ENCODE results near the gene ZNF175.
"Not testable (repeated sequence)": the region's sequence is repeated elsewhere in the genome, so short reads cannot be mapped to it uniquely, and the experiment has no call there.

Gene ZNF175

DNA sequence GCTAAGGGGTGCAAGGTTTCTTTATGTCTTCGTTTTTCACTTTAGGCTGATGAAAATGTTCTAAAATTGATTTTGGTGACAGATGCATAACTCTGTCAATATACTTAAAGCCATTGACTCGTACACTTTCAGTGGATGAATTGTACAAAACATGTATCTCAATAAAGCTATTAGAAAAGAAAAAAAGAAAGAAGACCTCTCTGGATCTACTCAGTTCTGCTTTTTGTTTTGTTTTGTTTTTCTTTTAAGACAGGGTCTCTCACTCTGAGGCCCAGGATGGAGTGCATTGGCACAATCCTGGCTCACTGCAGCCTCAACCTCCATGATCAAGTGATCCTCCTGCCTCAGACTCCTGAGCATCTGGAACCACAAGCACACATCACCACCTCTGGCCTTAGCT is 55.6 kb downstream of the ZNF175 start:
- DNase-seq (ENCODE audit: low read depth in 2 of 3, low spot score in 1 of 3): no peak

GRCh38 chr19:51627491-51628138 is 56.5 kb downstream of the ZNF175 start:
- no peak for DNase-seq (ENCODE audit: low read depth in 2 of 3, low spot score in 1 of 3)

DNA sequence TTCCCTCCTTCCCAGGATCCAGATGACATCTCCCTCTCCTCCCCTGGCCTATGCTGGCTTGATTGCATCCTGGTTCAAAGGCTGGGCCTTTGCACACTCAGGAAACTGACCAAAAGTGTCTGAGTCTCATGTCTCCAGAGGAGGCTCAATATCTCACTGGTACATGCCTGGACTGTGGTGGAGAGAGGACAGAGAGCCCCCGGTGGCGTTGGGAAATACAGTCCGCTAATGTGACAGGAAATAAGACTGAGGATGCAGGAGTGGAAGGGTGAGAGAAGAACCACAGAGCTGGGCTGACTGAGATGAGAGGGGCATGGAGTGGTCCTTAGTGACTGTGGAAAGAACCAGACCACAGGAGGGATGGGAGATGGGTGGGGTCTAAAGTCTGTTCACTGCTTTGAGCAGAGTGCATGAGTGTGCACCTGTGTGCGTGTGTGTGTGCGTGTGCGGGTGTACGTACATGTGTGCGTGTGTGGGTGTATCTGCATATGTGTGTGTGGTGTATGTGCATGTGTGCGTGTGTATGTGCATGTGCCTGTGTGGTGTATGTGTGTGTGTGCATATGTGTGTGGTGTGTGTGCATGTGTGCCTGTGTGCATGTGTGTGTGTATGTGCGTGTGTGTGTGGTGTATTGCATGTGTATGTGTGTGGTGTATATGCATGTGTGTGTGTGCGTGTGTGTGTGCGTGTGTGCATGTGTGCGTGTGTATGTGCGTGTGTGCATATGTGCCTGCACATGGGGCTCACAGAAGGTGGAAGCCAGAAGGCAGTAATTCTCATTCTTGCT is 57.3 kb downstream of the ZNF175 start:
- DNase-seq (ENCODE audit: low read depth in 2 of 3, low spot score in 1 of 3): no peak

DNA sequence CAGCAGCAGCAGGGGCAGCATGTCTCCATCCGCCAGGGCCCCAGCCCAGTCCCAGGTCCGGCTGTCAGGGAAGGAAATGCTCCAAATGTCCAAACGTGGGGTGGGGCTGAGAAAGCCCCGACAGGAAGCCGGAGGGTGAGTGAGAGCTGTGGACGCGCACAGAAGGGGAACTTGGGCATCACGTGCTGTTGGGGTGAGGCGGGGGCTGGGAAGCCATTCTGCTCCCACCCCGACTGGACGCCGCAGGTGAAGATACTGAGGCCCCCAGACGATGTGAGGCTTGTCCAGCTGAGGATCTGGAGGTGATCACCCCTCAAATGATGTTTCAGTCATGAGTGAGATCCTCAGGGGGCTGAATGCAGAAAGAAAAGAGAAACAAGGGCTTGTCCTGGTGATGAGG is 59.2 kb downstream of the ZNF175 start, which contains the start of gene SIGLEC5:
Gene SIGLEC5, minus strand, starts transcription at position 87 of the 400 bp plus-strand sequence. Its CDS starts 66 bp downstream, at position 21.
- not testable (repeated sequence) for DNase-seq (ENCODE audit: low read depth in 2 of 3, low spot score in 1 of 3)

DNA sequence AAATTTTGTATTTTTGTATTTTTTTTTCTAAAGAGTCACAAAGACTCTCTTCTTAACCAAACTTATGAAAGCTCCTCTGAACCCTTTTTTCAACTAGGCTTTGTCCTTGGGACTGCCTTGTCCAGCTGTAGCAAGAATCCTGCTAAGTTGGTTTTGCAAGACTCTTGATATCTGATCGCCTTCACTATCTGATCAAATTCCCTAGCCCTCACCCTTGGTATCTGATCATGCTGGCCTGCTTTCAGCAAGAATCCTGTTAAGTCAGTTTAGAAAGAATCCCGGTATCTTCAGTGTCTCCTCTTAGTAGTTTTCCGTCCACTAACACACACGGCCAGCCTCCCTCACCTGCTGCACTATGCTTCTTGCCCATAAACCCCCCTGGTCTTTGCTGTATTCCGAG is 61.0 kb downstream of the ZNF175 start:
- DNase-seq (ENCODE audit: low read depth in 2 of 3, low spot score in 1 of 3): no peak

DNA sequence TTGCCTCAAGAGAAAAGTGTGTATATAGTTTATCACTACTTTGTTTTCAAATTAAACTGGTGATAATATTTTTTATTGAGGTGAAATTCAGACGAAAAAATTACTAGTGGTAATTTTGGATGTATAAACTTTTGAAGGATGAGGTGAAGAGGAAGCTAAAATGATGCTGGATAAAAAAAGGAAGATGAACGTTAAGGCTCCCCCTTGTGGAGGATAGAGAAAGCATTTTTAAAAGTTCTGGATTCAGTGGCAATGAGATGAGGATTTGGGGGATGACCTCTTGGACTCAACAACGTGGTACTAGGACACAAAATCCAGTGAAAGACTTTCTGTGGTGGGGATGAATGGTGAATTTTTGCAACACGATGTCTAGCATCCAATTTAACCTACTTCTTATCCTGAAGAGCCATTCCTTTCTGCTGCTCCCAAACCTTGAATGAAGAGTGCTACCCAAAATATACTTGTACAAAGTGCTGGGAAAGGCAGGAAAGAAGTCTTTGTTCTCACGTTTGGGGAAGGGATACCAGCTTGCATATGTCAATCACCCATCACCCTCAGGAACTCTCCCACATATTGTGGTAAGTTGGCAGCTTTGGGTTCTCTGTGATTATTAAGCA is 66.4 kb downstream of the ZNF175 start:
- DNase-seq (ENCODE audit: low read depth in 2 of 3, low spot score in 1 of 3): no peak

- no peak for DNase-seq (ENCODE audit: low read depth in 2 of 3, low spot score in 1 of 3)
These were observed 68.8 kb downstream of the ZNF175 start for GRCh38 chr19:51639916-51640315.

DNA sequence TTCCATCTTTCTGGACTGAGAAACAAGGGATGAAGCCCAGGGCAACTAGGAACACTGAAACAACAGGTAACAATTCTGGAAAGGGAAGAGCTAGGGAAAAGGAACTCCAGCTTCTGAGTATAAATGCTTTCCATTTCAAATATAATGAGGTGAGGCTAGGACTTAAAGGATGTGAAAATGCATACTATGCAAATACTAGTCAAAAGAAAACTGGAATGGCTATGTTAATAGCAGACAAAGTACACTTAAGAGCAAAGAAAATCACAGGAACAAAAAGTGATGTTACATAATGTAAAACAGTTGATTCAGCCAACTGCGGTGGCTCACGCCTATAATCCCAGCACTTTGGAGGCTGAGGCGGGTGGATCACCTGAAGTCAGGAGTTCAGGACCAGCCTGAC is 69.3 kb downstream of the ZNF175 start:
- no peak for DNase-seq (ENCODE audit: low read depth in 2 of 3, low spot score in 1 of 3)

GRCh38 chr19:51641648-51642047 is 70.6 kb downstream of the ZNF175 start:
- no peak for DNase-seq (ENCODE audit: low read depth in 2 of 3, low spot score in 1 of 3)
